Esophagus muscularis mucosa (tissue), 4 donors: Measurements from ENCODE around the gene CACNB1. TPM values are rescaled to one million over a fixed set of nuclear protein-coding genes. Genes with fewer than 3 reads are reported as not detected.

Source experiments
- DNase-seq: peaks from one replicate; pipeline ENCODE4 v3.0.0-alpha.2; 2017; ENCODE audit errors: extremely low spot score
- H3K27ac ChIP-seq, 4 donors: fragments of 200-600 bp; sonication (generic); replicated peaks in 1 of 4; 1 replicate in 3 of 4; 2 replicates in 1 of 4; pipeline ENCODE4 v1.5.1; 2016 to 2019; ENCODE audit warnings: mild to moderate bottlenecking in 1 of 4
- H3K27me3 ChIP-seq, 4 donors: fragments of 200-600 bp; sonication (generic); one replicate each; pipeline versions ENCODE4 v1.5.1 to v1.6.0; 2016 to 2019
- H3K36me3 ChIP-seq, 4 donors: fragments of 200-600 bp; sonication (generic); one replicate each; pipeline ENCODE4 v1.5.1; 2016 to 2019
- H3K4me1 ChIP-seq, 4 donors: fragments of 200-600 bp; sonication (generic); one replicate each; pipeline ENCODE4 v1.5.1; 2016 to 2019
- H3K4me3 ChIP-seq, 4 donors: fragments of 200-600 bp; sonication (generic); 1 replicate in 2 of 4; 2 replicates in 2 of 4; pipeline ENCODE4 v1.5.1; 2016 to 2019; ENCODE audit warnings: mild to moderate bottlenecking in 4 of 4, moderate library complexity in 1 of 4
- H3K9me3 ChIP-seq, 4 donors: fragments of 200-600 bp; sonication (generic); 1 replicate in 3 of 4; 2 replicates in 1 of 4; pipeline ENCODE4 v1.5.1; 2016 to 2019
- CTCF ChIP-seq, 3 experiments: fragments of 200-600 bp in 2 of 3; fragments of 450-650 bp in 1 of 3; sonication (generic) in 2 of 3; IDR thresholded peaks; one replicate each; pipeline ENCODE4 v1.5.1; 2017 to 2019; ENCODE audit warnings: antibody characterized with exemption in 3 of 3, mild to moderate bottlenecking in 2 of 3, moderate library complexity in 1 of 3
- EP300 ChIP-seq: sonication (generic); formaldehyde crosslinking; IDR thresholded peaks from one replicate; pipeline ENCODE4 v1.6.1; 2017; ENCODE audit warnings: antibody characterized with exemption
- POLR2A ChIP-seq: fragments of 450-650 bp; IDR thresholded peaks from one replicate; pipeline ENCODE4 v1.6.1; 2017; ENCODE audit warnings: antibody characterized with exemption, moderate library complexity, mild to moderate bottlenecking, low read depth
- POLR2AphosphoS5 ChIP-seq, 2 donors: sonication (generic); formaldehyde crosslinking; IDR thresholded peaks; one replicate each; pipeline ENCODE4 v1.6.1; 2017; ENCODE audit warnings: antibody characterized with exemption in 2 of 2
- WGBS: methylation state at CpG from one replicate; pipeline ENCODE4 v1.1.5; 2018; 5-methylcytosine and 5-hydroxymethylcytosine counted together
- intact Hi-C: fragments of 100-400 bp; cut with DNase I; formaldehyde crosslinking; loops from one replicate; pipeline ENCODE4 v1.15.1; 2023
- total RNA-seq, 4 donors: library from RNA; depleted of rRNA; stranded (reverse); fragments of >200 nt; gene quantifications; one replicate each; pipeline versions ENCODE4 v1.1.0 to v1.2.1, GENCODE V29; 2016

The CACNB1 gene
- total RNA-seq, 4 donors from 2014 or later = 3.1 to 8.0 (median 5.4) TPM

GRCh38 chr17:39139561-39139960 is 57.9 kb downstream of the CACNB1 start:
- Histone ChIP-seq H3K36me3 (no peaks in the 10 kb centered on the region), H3K4me1 (peaks cover 0 to 23% (median 16%) of the 10 kb centered on the region in 4 donors), H3K27me3 (no peaks in the 10 kb centered on the region), H3K4me3 (no peak overlapping the region), H3K9me3 (no peaks in the 10 kb centered on the region), H3K27ac (no peak overlapping the region)
- 96% methylated on average over 9 of the region's 9 CpGs for WGBS
- no peak for DNase-seq
- TF ChIP-seq EP300 = no peak
- no peak for TF ChIP-seq POLR2A
- no peak for TF ChIP-seq CTCF (IDR thresholded peaks at IDR 0.05)
- no peak for TF ChIP-seq POLR2AphosphoS5 (IDR thresholded peaks at IDR 0.05)
- intact Hi-C loops = no loop called here

GRCh38 chr17:39139161-39139511 is 58.3 kb downstream of the CACNB1 start:
- DNase-seq = no peak
- Histone ChIP-seq H3K27ac (peak overlapping the region in 1 of 4 donors; percentile 14), H3K27me3 (no peaks in the 10 kb centered on the region), H3K9me3 (no peaks in the 10 kb centered on the region), H3K4me3 (no peak overlapping the region), H3K36me3 (no peaks in the 10 kb centered on the region), H3K4me1 (peaks cover 0 to 18% (median 12%) of the 10 kb centered on the region in 4 donors)
- intact Hi-C loops = no loop called here
- TF ChIP-seq EP300 = no peak
- TF ChIP-seq CTCF (IDR thresholded peaks at IDR 0.05) = no peak
- 79% methylated on average over 2 of the region's 2 CpGs for WGBS

- no peak for DNase-seq
- intact Hi-C loops = no loop called here
- H3K36me3 ChIP-seq = no peaks in the 10 kb centered on the region
- H3K9me3 ChIP-seq = no peaks in the 10 kb centered on the region
- H3K27ac ChIP-seq = no peak overlapping the region
- TF ChIP-seq POLR2A (no peak), EP300 (no peak), POLR2AphosphoS5 (IDR thresholded peaks at IDR 0.05) (no peak), CTCF (IDR thresholded peaks at IDR 0.05) (no peak)
- 89% methylated on average over 13 of the region's 13 CpGs for WGBS
- no peak overlapping the region for H3K4me3 ChIP-seq
- peaks cover 0 to 13% (median 7%) of the 10 kb centered on the region in 4 donors for H3K4me1 ChIP-seq
- no peaks in the 10 kb centered on the region for H3K27me3 ChIP-seq
Measured at GRCh38 chr17:39138431-39139160, 58.9 kb downstream of the CACNB1 start.

- Histone ChIP-seq H3K27me3 (no peaks in the 10 kb centered on the region), H3K9me3 (no peaks in the 10 kb centered on the region), H3K4me3 (no peak overlapping the region), H3K4me1 (peaks cover 0 to 23% (median 16%) of the 10 kb centered on the region in 4 donors), H3K36me3 (no peaks in the 10 kb centered on the region), H3K27ac (no peak overlapping the region)
- TF ChIP-seq POLR2A = no peak
- no peak for DNase-seq
- intact Hi-C loops = no loop called here
- 77% methylated on average over 6 of the region's 6 CpGs for WGBS
Measured at GRCh38 chr17:39134878-39135277, 62.6 kb downstream of the CACNB1 start.

GRCh38 chr17:39132192-39132610 is 65.3 kb downstream of the CACNB1 start:
- 82% methylated on average over 7 of the region's 7 CpGs for WGBS
- H3K4me3 ChIP-seq = no peak overlapping the region
- H3K36me3 ChIP-seq = no peaks in the 10 kb centered on the region
- H3K4me1 ChIP-seq = peaks cover 0 to 16% (median 12%) of the 10 kb centered on the region in 4 donors
- no peaks in the 10 kb centered on the region for H3K27me3 ChIP-seq
- no peak for DNase-seq
- peak overlapping the region in 2 of 4 donors; percentile 34 to 60 for H3K27ac ChIP-seq
- no peaks in the 10 kb centered on the region for H3K9me3 ChIP-seq
- TF ChIP-seq POLR2A (no peak), EP300 (no peak), CTCF (IDR thresholded peaks at IDR 0.05) (no peak), POLR2AphosphoS5 (IDR thresholded peaks at IDR 0.05) (no peak)
- intact Hi-C loops = no loop called here
